ENCODE results near the gene ARL3. TPM values are rescaled to one million over a fixed set of nuclear protein-coding genes. Genes with fewer than 3 reads are reported as not detected.

The ARL3 gene
- total and polyA plus RNA-seq, 2 donors (not counting 1 experiment from before 2014, with no cell fraction given), result 10.6 to 22.9 TPM

GRCh38 chr10:102629661-102630614 is 84.3 kb downstream of the ARL3 start:
- peak; percentile 81 to 95 for DNase-seq (ENCODE audit: low read depth in 2 of 2)
- TF ChIP-seq CTCF (conservative IDR thresholded peaks at IDR 0.05 in 1 of 2, IDR thresholded peaks at IDR 0.05 in 1 of 2; ENCODE audit: low read depth in 1 of 2, low read length in 2 of 2) (no peak), EZH2 (IDR thresholded peaks at IDR 0.05; ENCODE audit: low read length, missing control alignments) (no peak)
- Histone ChIP-seq H3K4me3 (replicated peaks in 1 of 4; ENCODE audit: control extremely low read depth in 1 of 4, insufficient read depth in 1 of 4, low read depth in 3 of 4, low read length in 4 of 4) (no peak overlapping the region), H3K27me3 (ENCODE audit: control insufficient read depth, insufficient read depth, low read length) (no peaks in the 10 kb centered on the region), H3K9me3 (ENCODE audit: control insufficient read depth, insufficient read depth, low read depth, low read length) (no peaks in the 10 kb centered on the region), H3K4me1 (ENCODE audit: control insufficient read depth, extremely low read depth, insufficient read depth, low read length) (peaks cover 71% of the 10 kb centered on the region), H3K27ac (ENCODE audit: insufficient read depth, low read length) (peak overlapping the region; percentile 73), H2AFZ (ENCODE audit: low read length) (no peak overlapping the region), H3K36me3 (ENCODE audit: control insufficient read depth, insufficient read depth, low read length) (peaks cover 2% of the 10 kb centered on the region), H3K4me2 (ENCODE audit: extremely low read depth, insufficient read depth, low read length) (peak overlapping the region; percentile 54), H3K79me2 (ENCODE audit: control insufficient read depth, insufficient read depth, low read length) (no peaks in the 10 kb centered on the region), H4K20me1 (ENCODE audit: control insufficient read depth, extremely low read depth, insufficient read depth, low read length) (no peaks in the 10 kb centered on the region), H3K9ac (ENCODE audit: insufficient read depth, low read length) (peak overlapping the region; percentile 8)

DNA sequence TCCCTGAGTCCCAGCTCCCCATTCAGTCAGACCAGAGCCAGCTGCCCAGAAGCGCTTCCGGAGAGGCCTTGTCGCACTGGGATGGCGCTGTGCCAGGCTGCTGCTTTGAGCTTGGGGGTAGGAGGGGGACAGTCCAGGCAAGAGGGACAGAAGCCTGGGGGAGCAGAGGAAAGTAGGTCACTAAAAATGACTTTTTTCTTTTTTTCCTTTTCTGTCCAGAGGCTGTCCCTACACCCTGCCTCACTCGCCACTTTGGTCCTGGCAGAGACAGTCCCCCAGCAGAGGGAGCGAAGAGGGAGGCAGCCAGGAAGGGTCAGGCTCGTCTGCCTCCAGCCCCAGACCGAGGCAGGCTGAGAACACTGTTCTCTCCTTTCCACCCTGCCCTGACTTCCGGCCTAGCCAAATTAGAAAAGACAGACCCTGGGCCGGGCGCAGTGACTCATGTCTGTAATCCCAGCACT is 85.7 kb downstream of the ARL3 start:
- TF ChIP-seq EZH2 (IDR thresholded peaks at IDR 0.05; ENCODE audit: low read length, missing control alignments) (no peak), CTCF (conservative IDR thresholded peaks at IDR 0.05 in 1 of 2, IDR thresholded peaks at IDR 0.05 in 1 of 2; ENCODE audit: low read depth in 1 of 2, low read length in 2 of 2) (peak in 1 of 2 donors; percentile 14)
- Histone ChIP-seq H3K9ac (ENCODE audit: insufficient read depth, low read length) (peak overlapping the region; percentile 25), H3K27me3 (ENCODE audit: control insufficient read depth, insufficient read depth, low read length) (no peaks in the 10 kb centered on the region), H3K4me2 (ENCODE audit: extremely low read depth, insufficient read depth, low read length) (peak overlapping the region; percentile 15), H3K9me3 (ENCODE audit: control insufficient read depth, insufficient read depth, low read depth, low read length) (no peaks in the 10 kb centered on the region), H3K36me3 (ENCODE audit: control insufficient read depth, insufficient read depth, low read length) (peaks cover 2% of the 10 kb centered on the region), H3K4me3 (replicated peaks in 1 of 4; ENCODE audit: control extremely low read depth in 1 of 4, insufficient read depth in 1 of 4, low read depth in 3 of 4, low read length in 4 of 4) (no peak overlapping the region), H2AFZ (ENCODE audit: low read length) (no peak overlapping the region), H3K79me2 (ENCODE audit: control insufficient read depth, insufficient read depth, low read length) (no peaks in the 10 kb centered on the region), H3K4me1 (ENCODE audit: control insufficient read depth, extremely low read depth, insufficient read depth, low read length) (peaks cover 63% of the 10 kb centered on the region), H4K20me1 (ENCODE audit: control insufficient read depth, extremely low read depth, insufficient read depth, low read length) (no peaks in the 10 kb centered on the region), H3K27ac (ENCODE audit: insufficient read depth, low read length) (peak overlapping the region; percentile 83)
- peak in 1 of 2 donors; percentile 58 for DNase-seq (ENCODE audit: low read depth in 2 of 2)

DNA sequence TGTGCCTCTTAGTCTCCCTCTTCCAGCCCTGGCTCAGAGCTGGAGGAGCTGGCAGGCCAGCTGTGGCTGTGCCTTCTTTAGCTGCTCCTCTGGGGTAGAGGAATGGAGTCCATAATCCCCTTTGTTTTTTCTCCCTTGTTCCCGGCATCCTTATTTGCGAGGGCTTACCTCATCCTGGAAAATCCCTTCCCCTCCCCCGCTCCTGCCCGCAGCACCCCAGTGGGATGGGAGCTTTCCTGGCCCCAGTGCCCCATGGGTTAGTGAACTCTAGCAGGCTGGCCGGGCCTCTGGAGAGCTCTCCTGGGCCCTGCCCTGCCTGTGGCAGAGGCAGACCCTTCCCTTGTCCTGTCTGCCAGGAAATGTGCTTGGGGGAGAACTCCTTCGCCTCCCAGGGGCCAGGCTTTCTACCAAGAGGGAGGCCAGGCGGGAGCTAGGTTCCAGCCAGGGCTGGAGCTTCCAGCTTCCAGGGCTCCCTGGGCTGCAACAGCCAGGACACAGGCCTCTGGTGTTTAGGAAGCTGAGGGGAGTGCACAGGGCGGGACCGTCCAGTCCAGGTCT is 86.4 kb downstream of the ARL3 start:
- H2AFZ ChIP-seq (ENCODE audit: low read length), result peak overlapping the region; percentile 66
- H4K20me1 ChIP-seq (ENCODE audit: control insufficient read depth, extremely low read depth, insufficient read depth, low read length), result no peaks in the 10 kb centered on the region
- H3K4me1 ChIP-seq (ENCODE audit: control insufficient read depth, extremely low read depth, insufficient read depth, low read length), result peaks cover 60% of the 10 kb centered on the region
- TF ChIP-seq EZH2 (IDR thresholded peaks at IDR 0.05; ENCODE audit: low read length, missing control alignments), result no peak
- no peak for TF ChIP-seq CTCF (conservative IDR thresholded peaks at IDR 0.05 in 1 of 2, IDR thresholded peaks at IDR 0.05 in 1 of 2; ENCODE audit: low read depth in 1 of 2, low read length in 2 of 2)
- H3K4me2 ChIP-seq (ENCODE audit: extremely low read depth, insufficient read depth, low read length), result peak overlapping the region; percentile 52
- H3K36me3 ChIP-seq (ENCODE audit: control insufficient read depth, insufficient read depth, low read length), result peaks cover 2% of the 10 kb centered on the region
- H3K9me3 ChIP-seq (ENCODE audit: control insufficient read depth, insufficient read depth, low read depth, low read length), result no peaks in the 10 kb centered on the region
- no peak overlapping the region for H3K4me3 ChIP-seq (replicated peaks in 1 of 4; ENCODE audit: control extremely low read depth in 1 of 4, insufficient read depth in 1 of 4, low read depth in 3 of 4, low read length in 4 of 4)
- peak overlapping the region; percentile 83 for H3K27ac ChIP-seq (ENCODE audit: insufficient read depth, low read length)
- H3K9ac ChIP-seq (ENCODE audit: insufficient read depth, low read length), result peak overlapping the region; percentile 25
- no peaks in the 10 kb centered on the region for H3K27me3 ChIP-seq (ENCODE audit: control insufficient read depth, insufficient read depth, low read length)
- DNase-seq (ENCODE audit: low read depth in 2 of 2), result peak; percentile 62 to 72
- no peaks in the 10 kb centered on the region for H3K79me2 ChIP-seq (ENCODE audit: control insufficient read depth, insufficient read depth, low read length)
